GM23248 (cell line): ENCODE measurements around the gene ZNF22.

Source experiments
- EZH2 ChIP-seq: fragments of 200-600 bp; sonication (generic); IDR thresholded peaks from 2 replicates; pipeline ENCODE4 v1.6.1; 2018; ENCODE audit warnings: antibody characterized with exemption, mild to moderate bottlenecking; ENCODE audit not compliant: insufficient read depth, poor library complexity, severe bottlenecking
- EZH2phosphoT487 ChIP-seq: fragments of 200-600 bp; sonication (generic); IDR thresholded peaks from 2 replicates; pipeline ENCODE4 v1.6.1; 2018; ENCODE audit warnings: antibody characterized with exemption, moderate library complexity, mild to moderate bottlenecking, low read depth; ENCODE audit not compliant: insufficient read depth

DNA sequence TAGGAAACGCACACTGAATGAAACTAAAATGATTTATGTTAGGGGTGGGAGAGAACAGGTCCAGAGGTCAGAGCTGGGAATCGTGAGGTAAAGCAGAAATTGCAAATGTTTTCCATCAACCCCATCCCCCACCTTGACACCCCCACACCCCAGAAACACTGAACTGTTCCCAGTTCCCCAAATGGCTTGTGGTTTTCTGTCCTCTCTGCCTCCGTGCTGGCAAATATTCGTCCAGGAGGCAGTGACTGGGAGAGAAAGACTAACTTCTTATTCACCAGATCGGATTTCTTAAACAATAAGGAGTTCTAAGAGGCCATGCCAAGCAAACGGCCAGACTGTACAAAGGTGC lies 41.9 kb upstream of the ZNF22 start:
- TF ChIP-seq EZH2phosphoT487 (no peak), EZH2 (no peak)
